ENCODE results near the gene LGI2.
A peak's percentile ranks its signal among the peaks of the same experiment; 100 is the strongest.

The LGI2 gene

GRCh38 chr4:24999392-25000089 lies 31.2 kb downstream of the LGI2 start:
- DNase-seq (ENCODE audit: insufficient read length, low spot score) (no peak), FAIRE-seq (no peak)
- no peak for TF ChIP-seq CTCF (IDR thresholded peaks at IDR 0.05; ENCODE audit: insufficient read depth, missing control alignments)

- DNase-seq (ENCODE audit: insufficient read length, low spot score) (no peak), FAIRE-seq (no peak)
- TF ChIP-seq CTCF (IDR thresholded peaks at IDR 0.05; ENCODE audit: insufficient read depth, missing control alignments): no peak
Measured at GRCh38 chr4:24995346-24995919, 35.3 kb downstream of the LGI2 start.

- no peak for TF ChIP-seq CTCF (IDR thresholded peaks at IDR 0.05; ENCODE audit: insufficient read depth, missing control alignments)
- FAIRE-seq (no peak), DNase-seq (ENCODE audit: insufficient read length, low spot score) (no peak)
Measured at GRCh38 chr4:24993551-24994080, 37.1 kb downstream of the LGI2 start.

GRCh38 chr4:24992968-24993367 lies 37.8 kb downstream of the LGI2 start:
- no peak for TF ChIP-seq CTCF (IDR thresholded peaks at IDR 0.05; ENCODE audit: insufficient read depth, missing control alignments)
- DNase-seq (ENCODE audit: insufficient read length, low spot score) (no peak), FAIRE-seq (no peak)

GRCh38 chr4:24991015-24991414 lies 39.7 kb downstream of the LGI2 start:
- DNase-seq (ENCODE audit: insufficient read length, low spot score): no peak
- TF ChIP-seq CTCF (IDR thresholded peaks at IDR 0.05; ENCODE audit: insufficient read depth, missing control alignments): no peak
- no peak for FAIRE-seq

- DNase-seq (ENCODE audit: insufficient read length, low spot score) (no peak), FAIRE-seq (no peak)
- TF ChIP-seq CTCF (IDR thresholded peaks at IDR 0.05; ENCODE audit: insufficient read depth, missing control alignments): no peak
Measured at GRCh38 chr4:24989327-24989726, 41.4 kb downstream of the LGI2 start.

- TF ChIP-seq CTCF (IDR thresholded peaks at IDR 0.05; ENCODE audit: insufficient read depth, missing control alignments): peak; percentile 52
- FAIRE-seq: no peak
- DNase-seq (ENCODE audit: insufficient read length, low spot score): peak; percentile 32
Measured at GRCh38 chr4:24988776-24989175, 42.0 kb downstream of the LGI2 start.
